IMR-90 (cell line): ENCODE data around the gene UGT2A2.

Source experiments
- BHLHE40 ChIP-seq: fragments of 150-350 bp; IDR thresholded peaks from 2 replicates; pipeline ENCODE4 v1.6.1; 2016; ENCODE audit warnings: mild to moderate bottlenecking, low read depth, low read length
- NFE2L2 ChIP-seq: fragments of 150-350 bp; IDR thresholded peaks from 2 replicates; pipeline ENCODE4 v1.6.1; 2016; ENCODE audit warnings: low read depth, mild to moderate bottlenecking, low read length
- POLR2A ChIP-seq: IDR thresholded peaks from 2 replicates; pipeline ENCODE4 v1.6.1; 2012; ENCODE audit warnings: mild to moderate bottlenecking, low read depth, low read length
- RAD21 ChIP-seq: IDR thresholded peaks from 2 replicates; pipeline ENCODE4 v1.6.1; 2012; ENCODE audit warnings: low read length, improper control_type of control experiment
- RCOR1 ChIP-seq: IDR thresholded peaks from 2 replicates; pipeline ENCODE4 v1.6.1; 2012; ENCODE audit warnings: mild to moderate bottlenecking, low read length, improper control_type of control experiment; ENCODE audit not compliant: insufficient replicate concordance
- TF ChIP-seq, protein P1 (sequence below): fragments of 150-350 bp; IDR thresholded peaks from 2 replicates; pipeline ENCODE4 v1.6.1; 2017; ENCODE audit warnings: mild to moderate bottlenecking, antibody characterized with exemption, low read length, low read depth
- TF ChIP-seq, protein P2 (sequence below): conservative IDR thresholded peaks from 2 replicates; pipeline ENCODE4 v1.5.1; 2012; ENCODE audit warnings: mild to moderate bottlenecking, low read depth, low read length, improper control_type of control experiment
- TF ChIP-seq, protein P3 (sequence below): fragments of 150-350 bp; IDR thresholded peaks from 2 replicates; pipeline ENCODE4 v1.6.1; 2016; ENCODE audit warnings: low read depth, mild to moderate bottlenecking, low read length, moderate library complexity, borderline replicate concordance

DNA sequence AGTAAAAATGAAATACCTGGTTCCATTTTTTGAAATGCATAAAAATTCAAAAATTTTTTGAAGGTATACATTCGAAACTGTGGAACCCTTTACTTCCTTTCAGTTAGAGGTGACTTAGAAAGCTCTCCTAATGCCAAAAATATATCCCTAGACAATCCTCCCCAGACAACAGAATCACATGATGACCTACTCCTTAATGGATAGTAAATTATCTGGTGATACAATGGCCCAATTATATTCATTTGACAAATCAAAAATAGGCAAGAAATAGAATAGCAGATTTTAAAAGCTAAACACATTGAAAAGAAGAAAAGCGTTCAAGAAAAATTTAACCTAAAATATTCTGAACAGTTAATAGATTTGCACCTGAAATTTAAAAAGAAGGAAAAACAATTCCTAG is 3.5 kb upstream of the UGT2A2 start:
- TF ChIP-seq POLR2A, result no peak
- TF ChIP-seq, protein P1, sequence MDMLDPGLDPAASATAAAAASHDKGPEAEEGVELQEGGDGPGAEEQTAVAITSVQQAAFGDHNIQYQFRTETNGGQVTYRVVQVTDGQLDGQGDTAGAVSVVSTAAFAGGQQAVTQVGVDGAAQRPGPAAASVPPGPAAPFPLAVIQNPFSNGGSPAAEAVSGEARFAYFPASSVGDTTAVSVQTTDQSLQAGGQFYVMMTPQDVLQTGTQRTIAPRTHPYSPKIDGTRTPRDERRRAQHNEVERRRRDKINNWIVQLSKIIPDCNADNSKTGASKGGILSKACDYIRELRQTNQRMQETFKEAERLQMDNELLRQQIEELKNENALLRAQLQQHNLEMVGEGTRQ, result no peak
- TF ChIP-seq, protein P2, sequence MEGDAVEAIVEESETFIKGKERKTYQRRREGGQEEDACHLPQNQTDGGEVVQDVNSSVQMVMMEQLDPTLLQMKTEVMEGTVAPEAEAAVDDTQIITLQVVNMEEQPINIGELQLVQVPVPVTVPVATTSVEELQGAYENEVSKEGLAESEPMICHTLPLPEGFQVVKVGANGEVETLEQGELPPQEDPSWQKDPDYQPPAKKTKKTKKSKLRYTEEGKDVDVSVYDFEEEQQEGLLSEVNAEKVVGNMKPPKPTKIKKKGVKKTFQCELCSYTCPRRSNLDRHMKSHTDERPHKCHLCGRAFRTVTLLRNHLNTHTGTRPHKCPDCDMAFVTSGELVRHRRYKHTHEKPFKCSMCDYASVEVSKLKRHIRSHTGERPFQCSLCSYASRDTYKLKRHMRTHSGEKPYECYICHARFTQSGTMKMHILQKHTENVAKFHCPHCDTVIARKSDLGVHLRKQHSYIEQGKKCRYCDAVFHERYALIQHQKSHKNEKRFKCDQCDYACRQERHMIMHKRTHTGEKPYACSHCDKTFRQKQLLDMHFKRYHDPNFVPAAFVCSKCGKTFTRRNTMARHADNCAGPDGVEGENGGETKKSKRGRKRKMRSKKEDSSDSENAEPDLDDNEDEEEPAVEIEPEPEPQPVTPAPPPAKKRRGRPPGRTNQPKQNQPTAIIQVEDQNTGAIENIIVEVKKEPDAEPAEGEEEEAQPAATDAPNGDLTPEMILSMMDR, result no peak
- no peak for TF ChIP-seq RCOR1
- TF ChIP-seq BHLHE40, result no peak
- no peak for TF ChIP-seq RAD21
- TF ChIP-seq, protein P3, sequence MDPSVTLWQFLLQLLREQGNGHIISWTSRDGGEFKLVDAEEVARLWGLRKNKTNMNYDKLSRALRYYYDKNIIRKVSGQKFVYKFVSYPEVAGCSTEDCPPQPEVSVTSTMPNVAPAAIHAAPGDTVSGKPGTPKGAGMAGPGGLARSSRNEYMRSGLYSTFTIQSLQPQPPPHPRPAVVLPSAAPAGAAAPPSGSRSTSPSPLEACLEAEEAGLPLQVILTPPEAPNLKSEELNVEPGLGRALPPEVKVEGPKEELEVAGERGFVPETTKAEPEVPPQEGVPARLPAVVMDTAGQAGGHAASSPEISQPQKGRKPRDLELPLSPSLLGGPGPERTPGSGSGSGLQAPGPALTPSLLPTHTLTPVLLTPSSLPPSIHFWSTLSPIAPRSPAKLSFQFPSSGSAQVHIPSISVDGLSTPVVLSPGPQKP, result no peak
- no peak for TF ChIP-seq NFE2L2
